ENCODE results near the gene GAK. TPM values are rescaled to one million over a fixed set of nuclear protein-coding genes. Genes with fewer than 3 reads are reported as not detected.

Gene GAK
- total and polyA plus RNA-seq, 7 donors = 40.8 to 494 (median 124) TPM

GRCh38 chr4:830601-831482, 101.3 kb downstream of the GAK start:
- intact Hi-C loops (cut with DNase I) = no loop called here
- Histone ChIP-seq H3K4me3 (no peak overlapping the region), H3K9me3 (peaks cover 0 to 6% (median 3%) of the 10 kb centered on the region in 4 donors), H3K36me3 (no peaks in the 10 kb centered on the region), H3K4me1 (peaks cover 0 to 10% (median 8%) of the 10 kb centered on the region in 4 donors), H3K27me3 (peaks cover 16 to 63% (median 52%) of the 10 kb centered on the region in 3 donors), H3K27ac (no peak overlapping the region)
- 63 to 72% methylated on average over 23 of the region's 23 CpGs for WGBS, 2 donors
- DNase-seq = peak; percentile 34
- TF ChIP-seq POLR2AphosphoS5 (IDR thresholded peaks at IDR 0.05) (no peak), EP300 (IDR thresholded peaks at IDR 0.05) (no peak), CTCF (IDR thresholded peaks at IDR 0.05) (no peak)

GRCh38 chr4:829761-830600, 102.1 kb downstream of the GAK start:
- Histone ChIP-seq H3K27ac (no peak overlapping the region), H3K9me3 (peaks cover 0 to 6% (median 3%) of the 10 kb centered on the region in 4 donors), H3K4me3 (no peak overlapping the region), H3K4me1 (peaks cover 0 to 18% (median 17%) of the 10 kb centered on the region in 4 donors), H3K36me3 (no peaks in the 10 kb centered on the region), H3K27me3 (peaks cover 22 to 72% (median 61%) of the 10 kb centered on the region in 3 donors)
- intact Hi-C loops (cut with DNase I) = no loop called here
- TF ChIP-seq CTCF (IDR thresholded peaks at IDR 0.05) (no peak), POLR2A (IDR thresholded peaks at IDR 0.05) (no peak), POLR2AphosphoS5 (IDR thresholded peaks at IDR 0.05) (no peak), EP300 (IDR thresholded peaks at IDR 0.05) (no peak)
- peak; percentile 53 for DNase-seq
- WGBS, 2 donors = 67 to 68% methylated on average over 26 of the region's 26 CpGs

GRCh38 chr4:829291-829690, 102.8 kb downstream of the GAK start:
- H3K4me1 ChIP-seq = peaks cover 0 to 22% (median 18%) of the 10 kb centered on the region in 4 donors
- DNase-seq = peak; percentile 25
- H3K27ac ChIP-seq = no peak overlapping the region
- H3K9me3 ChIP-seq = peaks cover 0 to 6% (median 3%) of the 10 kb centered on the region in 4 donors
- H3K4me3 ChIP-seq = no peak overlapping the region
- 88 to 89% methylated on average over 6 of the region's 6 CpGs for WGBS, 2 donors
- TF ChIP-seq CTCF (IDR thresholded peaks at IDR 0.05) = no peak
- TF ChIP-seq POLR2AphosphoS5 (IDR thresholded peaks at IDR 0.05) = no peak
- no peak for TF ChIP-seq EP300 (IDR thresholded peaks at IDR 0.05)
- TF ChIP-seq POLR2A (IDR thresholded peaks at IDR 0.05) = no peak
- H3K36me3 ChIP-seq = no peaks in the 10 kb centered on the region
- H3K27me3 ChIP-seq = peaks cover 29 to 79% (median 68%) of the 10 kb centered on the region in 3 donors
- intact Hi-C loops (cut with DNase I) = no loop called here

GRCh38 chr4:828641-829271, 103.4 kb downstream of the GAK start:
- Histone ChIP-seq H3K9me3 (peaks cover 0 to 6% (median 3%) of the 10 kb centered on the region in 4 donors), H3K27me3 (peaks cover 34 to 84% (median 73%) of the 10 kb centered on the region in 3 donors), H3K4me3 (no peak overlapping the region), H3K36me3 (no peaks in the 10 kb centered on the region), H3K27ac (no peak overlapping the region), H3K4me1 (peaks cover 0 to 22% (median 18%) of the 10 kb centered on the region in 4 donors)
- TF ChIP-seq POLR2AphosphoS5 (IDR thresholded peaks at IDR 0.05) = no peak
- TF ChIP-seq EP300 (IDR thresholded peaks at IDR 0.05) = no peak
- TF ChIP-seq CTCF (IDR thresholded peaks at IDR 0.05) = no peak
- no peak for TF ChIP-seq POLR2A (IDR thresholded peaks at IDR 0.05)
- WGBS, 2 donors = 30 to 49% methylated on average over 16 of the region's 16 CpGs
- DNase-seq = peak; percentile 60
- intact Hi-C loops (cut with DNase I) = no loop called here
